ENCODE results near the gene OR52H1.
A peak's percentile ranks its signal among the peaks of the same experiment; 100 is the strongest.

The OR52H1 gene

DNA sequence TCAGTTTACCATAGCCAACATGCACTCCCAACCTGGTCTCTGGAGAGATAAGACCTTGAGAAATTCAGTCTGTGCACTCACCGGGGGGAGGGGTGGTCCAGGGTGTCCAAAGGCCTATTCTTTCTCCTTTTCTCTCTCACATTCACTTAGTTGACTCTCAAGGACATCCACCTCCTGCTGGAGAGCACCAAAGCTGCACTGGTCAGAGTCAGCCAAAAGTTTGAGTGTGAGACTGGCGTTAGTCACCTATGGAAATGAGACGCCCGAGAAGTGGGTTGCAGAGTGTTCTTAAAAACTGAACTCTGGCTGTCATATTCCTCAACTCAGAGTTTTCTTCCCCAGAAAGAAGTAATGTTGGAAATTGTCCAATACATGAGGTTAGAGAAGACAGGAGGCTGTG lies 26.8 kb downstream of the OR52H1 start:
- DNase-seq = no peak
- Histone ChIP-seq H2BK12ac (ENCODE audit: low read length) (no peak overlapping the region), H3K4me1 (ENCODE audit: control insufficient read depth in 1 of 2, insufficient read depth in 2 of 2, low read length in 2 of 2) (no peaks in the 10 kb centered on the region), H4K12ac (ENCODE audit: low read depth, low read length) (no peak overlapping the region), H3K79me2 (ENCODE audit: control insufficient read depth, insufficient read depth, low read length, poor library complexity) (no peaks in the 10 kb centered on the region), H3K9me3 (ENCODE audit: insufficient read depth, low read depth, low read length) (no peaks in the 10 kb centered on the region), H3K4me3 (ENCODE audit: low read depth, low read length) (no peak overlapping the region), H3K18ac (ENCODE audit: low read length) (no peak overlapping the region), H3K27ac (ENCODE audit: low read depth, low read length) (no peak overlapping the region), H2BK120ac (ENCODE audit: insufficient read depth, low read length, poor library complexity) (no peak overlapping the region), H2AK5ac (ENCODE audit: low read length) (no peak overlapping the region), H3K14ac (ENCODE audit: low read length) (no peak overlapping the region), H3K23ac (ENCODE audit: low read length) (no peak overlapping the region), H3K36me3 (ENCODE audit: control insufficient read depth in 1 of 2, insufficient read depth in 2 of 2, low read length in 2 of 2) (no peaks in the 10 kb centered on the region), H4K91ac (ENCODE audit: low read depth, low read length) (no peak overlapping the region), H3K9ac (ENCODE audit: low read length) (no peak overlapping the region), H3K79me1 (ENCODE audit: low read length) (no peaks in the 10 kb centered on the region), H3K4me2 (ENCODE audit: low read length) (no peak overlapping the region), H3K27me3 (ENCODE audit: insufficient read depth, low read length) (no peaks in the 10 kb centered on the region), H3K4ac (ENCODE audit: low read depth, low read length) (no peak overlapping the region), H2BK5ac (ENCODE audit: low read depth, low read length, poor library complexity) (no peak overlapping the region), H4K8ac (ENCODE audit: low read depth, low read length) (no peak overlapping the region), H2AFZ (ENCODE audit: insufficient read depth, low read length, poor library complexity) (no peak overlapping the region)
- WGBS (ENCODE audit: extremely low coverage, insufficient coverage, insufficient read length) = no CpG with 5 or more reads among the region's 4 CpGs

- no peak within 1 kb of the TSS for H3K18ac ChIP-seq (ENCODE audit: low read length)
- DNase-seq = no peak
- H3K4ac ChIP-seq (ENCODE audit: low read depth, low read length) = no peak within 1 kb of the TSS
- no peak within 1 kb of the TSS for H3K23ac ChIP-seq (ENCODE audit: low read length)
- H3K14ac ChIP-seq (ENCODE audit: low read length) = no peak within 1 kb of the TSS
- no peak within 1 kb of the TSS for H2AK5ac ChIP-seq (ENCODE audit: low read length)
- no peak within 1 kb of the TSS for H4K12ac ChIP-seq (ENCODE audit: low read depth, low read length)
- no peaks in the 10 kb centered on the region for H3K4me1 ChIP-seq (ENCODE audit: control insufficient read depth in 1 of 2, insufficient read depth in 2 of 2, low read length in 2 of 2)
- no peak within 1 kb of the TSS for H3K9ac ChIP-seq (ENCODE audit: low read length)
- no peak within 1 kb of the TSS for H4K91ac ChIP-seq (ENCODE audit: low read depth, low read length)
- H2AFZ ChIP-seq (ENCODE audit: insufficient read depth, low read length, poor library complexity) = no peak within 1 kb of the TSS
- H3K27ac ChIP-seq (ENCODE audit: low read depth, low read length) = no peak within 1 kb of the TSS
- H4K8ac ChIP-seq (ENCODE audit: low read depth, low read length) = no peak within 1 kb of the TSS
- no peak within 1 kb of the TSS for H2BK5ac ChIP-seq (ENCODE audit: low read depth, low read length, poor library complexity)
- no peak within 1 kb of the TSS for H3K4me2 ChIP-seq (ENCODE audit: low read length)
- no peaks in the 10 kb centered on the region for H3K27me3 ChIP-seq (ENCODE audit: insufficient read depth, low read length)
- no peak within 1 kb of the TSS for H2BK12ac ChIP-seq (ENCODE audit: low read length)
- no peaks in the 10 kb centered on the region for H3K79me1 ChIP-seq (ENCODE audit: low read length)
- H3K36me3 ChIP-seq (ENCODE audit: control insufficient read depth in 1 of 2, insufficient read depth in 2 of 2, low read length in 2 of 2) = no peaks in the 10 kb centered on the region
- no peaks in the 10 kb centered on the region for H3K9me3 ChIP-seq (ENCODE audit: insufficient read depth, low read depth, low read length)
- H3K4me3 ChIP-seq (ENCODE audit: low read depth, low read length) = no peak within 1 kb of the TSS
- WGBS (ENCODE audit: extremely low coverage, insufficient coverage, insufficient read length) = no CpG with 5 or more reads among the region's 2 CpGs
- no peaks in the 10 kb centered on the region for H3K79me2 ChIP-seq (ENCODE audit: control insufficient read depth, insufficient read depth, low read length, poor library complexity)
- no peak within 1 kb of the TSS for H2BK120ac ChIP-seq (ENCODE audit: insufficient read depth, low read length, poor library complexity)
These were observed 31.7 kb downstream of the OR52H1 start, which contains the start of gene UBQLNL for GRCh38 chr11:5516599-5516998. TSS of gene UBQLNL (minus strand) at chr11:5516699. CDS start at chr11:5516441, 258 bp downstream.

- Histone ChIP-seq H3K9me3 (ENCODE audit: insufficient read depth, low read depth, low read length) (no peaks in the 10 kb centered on the region), H3K4me2 (ENCODE audit: low read length) (no peak overlapping the region), H3K23ac (ENCODE audit: low read length) (no peak overlapping the region), H3K4ac (ENCODE audit: low read depth, low read length) (no peak overlapping the region), H3K36me3 (ENCODE audit: control insufficient read depth in 1 of 2, insufficient read depth in 2 of 2, low read length in 2 of 2) (no peaks in the 10 kb centered on the region), H3K9ac (ENCODE audit: low read length) (no peak overlapping the region), H4K8ac (ENCODE audit: low read depth, low read length) (no peak overlapping the region), H3K27ac (ENCODE audit: low read depth, low read length) (no peak overlapping the region), H2AK5ac (ENCODE audit: low read length) (no peak overlapping the region), H3K4me1 (ENCODE audit: control insufficient read depth in 1 of 2, insufficient read depth in 2 of 2, low read length in 2 of 2) (no peaks in the 10 kb centered on the region), H4K91ac (ENCODE audit: low read depth, low read length) (no peak overlapping the region), H4K12ac (ENCODE audit: low read depth, low read length) (no peak overlapping the region), H3K27me3 (ENCODE audit: insufficient read depth, low read length) (no peaks in the 10 kb centered on the region), H2BK12ac (ENCODE audit: low read length) (no peak overlapping the region), H3K79me2 (ENCODE audit: control insufficient read depth, insufficient read depth, low read length, poor library complexity) (no peaks in the 10 kb centered on the region), H3K14ac (ENCODE audit: low read length) (no peak overlapping the region), H2BK5ac (ENCODE audit: low read depth, low read length, poor library complexity) (no peak overlapping the region), H3K79me1 (ENCODE audit: low read length) (no peaks in the 10 kb centered on the region), H2AFZ (ENCODE audit: insufficient read depth, low read length, poor library complexity) (no peak overlapping the region), H2BK120ac (ENCODE audit: insufficient read depth, low read length, poor library complexity) (no peak overlapping the region), H3K18ac (ENCODE audit: low read length) (no peak overlapping the region), H3K4me3 (ENCODE audit: low read depth, low read length) (no peak overlapping the region)
- peak; percentile 54 to 77 for DNase-seq
These were observed 33.5 kb downstream of the OR52H1 start for GRCh38 chr11:5514841-5515240.

DNA sequence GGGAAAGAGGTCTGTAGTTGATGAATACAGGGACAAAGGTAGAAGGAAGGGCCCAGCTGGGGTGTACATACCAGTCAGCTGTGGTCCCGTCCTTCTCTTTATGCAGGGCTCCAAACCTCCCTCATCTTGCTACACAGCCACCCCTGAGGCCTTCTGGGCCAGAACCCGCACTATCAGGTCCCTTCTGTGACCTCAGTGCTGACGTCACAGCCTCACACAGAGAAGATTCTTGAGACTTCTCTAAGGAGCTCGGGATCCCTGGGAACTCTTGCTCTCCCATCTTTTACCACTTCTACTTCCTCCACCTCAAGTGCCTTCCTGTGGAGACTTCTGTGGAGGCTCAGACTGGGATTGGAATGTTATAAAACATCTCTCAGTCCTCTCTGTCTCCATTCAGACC lies 38.5 kb downstream of the OR52H1 start, which contains the start of gene UBQLN3:
UBQLN3 (minus strand) TSS at position 155 of the 400 bp plus-strand sequence. CDS start 399 bp downstream, outside the sequence.
- Histone ChIP-seq H3K4me3 (ENCODE audit: low read depth, low read length) (no peak within 1 kb of the TSS), H2AFZ (ENCODE audit: insufficient read depth, low read length, poor library complexity) (no peak within 1 kb of the TSS), H3K79me2 (ENCODE audit: control insufficient read depth, insufficient read depth, low read length, poor library complexity) (no peaks in the 10 kb centered on the region), H3K14ac (ENCODE audit: low read length) (no peak within 1 kb of the TSS), H2BK120ac (ENCODE audit: insufficient read depth, low read length, poor library complexity) (no peak within 1 kb of the TSS), H3K79me1 (ENCODE audit: low read length) (no peaks in the 10 kb centered on the region), H3K27ac (ENCODE audit: low read depth, low read length) (no peak within 1 kb of the TSS), H3K27me3 (ENCODE audit: insufficient read depth, low read length) (no peaks in the 10 kb centered on the region), H4K91ac (ENCODE audit: low read depth, low read length) (no peak within 1 kb of the TSS), H3K18ac (ENCODE audit: low read length) (no peak within 1 kb of the TSS), H3K4me2 (ENCODE audit: low read length) (no peak within 1 kb of the TSS), H2BK5ac (ENCODE audit: low read depth, low read length, poor library complexity) (no peak within 1 kb of the TSS), H3K36me3 (ENCODE audit: control insufficient read depth in 1 of 2, insufficient read depth in 2 of 2, low read length in 2 of 2) (no peaks in the 10 kb centered on the region), H3K9me3 (ENCODE audit: insufficient read depth, low read depth, low read length) (peaks cover 4% of the 10 kb centered on the region), H3K9ac (ENCODE audit: low read length) (no peak within 1 kb of the TSS), H2AK5ac (ENCODE audit: low read length) (no peak within 1 kb of the TSS), H2BK12ac (ENCODE audit: low read length) (no peak within 1 kb of the TSS), H3K4me1 (ENCODE audit: control insufficient read depth in 1 of 2, insufficient read depth in 2 of 2, low read length in 2 of 2) (no peaks in the 10 kb centered on the region), H4K8ac (ENCODE audit: low read depth, low read length) (no peak within 1 kb of the TSS), H4K12ac (ENCODE audit: low read depth, low read length) (no peak within 1 kb of the TSS), H3K23ac (ENCODE audit: low read length) (no peak within 1 kb of the TSS), H3K4ac (ENCODE audit: low read depth, low read length) (no peak within 1 kb of the TSS)
- WGBS (ENCODE audit: extremely low coverage, insufficient coverage, insufficient read length) = no CpG with 5 or more reads among the region's 4 CpGs
- peak; percentile 6 to 27 for DNase-seq
